GM23248 (cell line): ENCODE data around the gene CNTROB. TPM values are rescaled to one million over a fixed set of nuclear protein-coding genes. Genes with fewer than 3 reads are reported as not detected.
A peak's percentile ranks its signal among the peaks of the same experiment; 100 is the strongest.

ENCODE experiments used
- DNase-seq: peaks from one replicate; pipeline ENCODE4 v3.0.0-alpha.2; 2015
- H2AFZ ChIP-seq: fragments of 200-600 bp; sonication (generic); 2 replicates; pipeline ENCODE4 v1.6.1; 2016; ENCODE audit warnings: antibody characterized with exemption
- H3F3A ChIP-seq: fragments of 200-600 bp; sonication (generic); 2 replicates; pipeline ENCODE4 v1.6.1; 2016; ENCODE audit warnings: mild to moderate bottlenecking, antibody characterized with exemption, mixed run types; ENCODE audit not compliant: insufficient read depth
- H3K27ac ChIP-seq: fragments of 200-600 bp; sonication (generic); 2 replicates; pipeline ENCODE4 v1.5.1; 2016; ENCODE audit warnings: mild to moderate bottlenecking
- H3K27me3 ChIP-seq: fragments of 200-600 bp; sonication (generic); replicated peaks from 2 replicates; pipeline ENCODE4 v1.6.1; 2016; ENCODE audit warnings: mild to moderate bottlenecking; ENCODE audit not compliant: insufficient read depth
- H3K36me3 ChIP-seq: fragments of 200-600 bp; sonication (generic); 2 replicates; pipeline ENCODE4 v1.6.1; 2016; ENCODE audit warnings: low read depth, mild to moderate bottlenecking
- H3K4me1 ChIP-seq: fragments of 200-600 bp; sonication (generic); 2 replicates; pipeline ENCODE4 v1.6.1; 2016; ENCODE audit warnings: mild to moderate bottlenecking; ENCODE audit not compliant: insufficient read depth
- H3K4me2 ChIP-seq: fragments of 200-600 bp; sonication (generic); one replicate; pipeline ENCODE4 v1.6.1; 2016; ENCODE audit warnings: mild to moderate bottlenecking; ENCODE audit not compliant: unreplicated experiment
- H3K4me3 ChIP-seq: fragments of 200-600 bp; sonication (generic); 2 replicates; pipeline ENCODE4 v1.5.1; 2016; ENCODE audit warnings: mild to moderate bottlenecking
- H3K79me2 ChIP-seq: fragments of 200-600 bp; sonication (generic); 2 replicates; pipeline ENCODE4 v1.6.1; 2016; ENCODE audit warnings: mild to moderate bottlenecking; ENCODE audit not compliant: insufficient read depth
- H3K9ac ChIP-seq: fragments of 200-600 bp; sonication (generic); 2 replicates; pipeline ENCODE4 v1.6.1; 2016; ENCODE audit warnings: mild to moderate bottlenecking
- H3K9me2 ChIP-seq: fragments of 200-600 bp; sonication (generic); 2 replicates; pipeline ENCODE4 v1.6.1; 2016; ENCODE audit warnings: mixed run types, mild to moderate bottlenecking, moderate library complexity; ENCODE audit not compliant: insufficient read depth
- H3K9me3 ChIP-seq: fragments of 200-600 bp; sonication (generic); one replicate; pipeline ENCODE4 v1.6.1; 2017; ENCODE audit warnings: low read depth
- H4K20me1 ChIP-seq: fragments of 200-600 bp; sonication (generic); 2 replicates; pipeline ENCODE4 v1.6.0; 2016; ENCODE audit not compliant: insufficient read depth
- EZH2 ChIP-seq: fragments of 200-600 bp; sonication (generic); IDR thresholded peaks from 2 replicates; pipeline ENCODE4 v1.6.1; 2018; ENCODE audit warnings: antibody characterized with exemption, mild to moderate bottlenecking; ENCODE audit not compliant: insufficient read depth, poor library complexity, severe bottlenecking
- EZH2phosphoT487 ChIP-seq: fragments of 200-600 bp; sonication (generic); IDR thresholded peaks from 2 replicates; pipeline ENCODE4 v1.6.1; 2018; ENCODE audit warnings: antibody characterized with exemption, moderate library complexity, mild to moderate bottlenecking, low read depth; ENCODE audit not compliant: insufficient read depth
- WGBS, 2 experiments: methylation state at CpG; one replicate each; pipeline ENCODE4 v1.1.6; 2015 to 2017; ENCODE audit warnings: low lambda C conversion rate in 2 of 2, low coverage in 1 of 2; ENCODE audit errors: missing lambda C conversion rate in 2 of 2; 5-methylcytosine and 5-hydroxymethylcytosine counted together
- in situ Hi-C: fragments of 300-500 bp; cut with MboI; formaldehyde crosslinking; loops from 2 replicates; pipeline ENCODE4 v1.15.0; 2020
- polyA plus RNA-seq: library from polyadenylated mRNA; unstranded; fragments of >200 nt; fragmentation: Nextera tagmentation; extraction: Ambion mirVana; gene quantifications from 2 replicates; pipeline ENCODE4 v1.2.1, GENCODE V29; 2016
- small RNA-seq: library from RNA; depleted of rRNA; stranded (forward); fragments of <200 nt; gene quantifications from one replicate; pipeline ENCODE3, GENCODE V24; 2014; ENCODE audit warnings: low read depth, low replicate concordance
- total RNA-seq: library from RNA; depleted of rRNA; stranded (reverse); fragments of >200 nt; shearing (Covaris generic); gene quantifications from 2 replicates; pipeline ENCODE4 v1.2.3, GENCODE V29; 2014; rRNA removed

CNTROB gene
- total and polyA plus RNA-seq, 2 experiments from 2014 or later: 17.9 to 21.2 TPM

GRCh38 chr17:7993972-7994589, 62.1 kb downstream of the CNTROB start:
- H4K20me1 ChIP-seq: no peaks in the 10 kb centered on the region
- H3K36me3 ChIP-seq: no peaks in the 10 kb centered on the region
- no peak for DNase-seq
- H3K9me2 ChIP-seq: no peaks in the 10 kb centered on the region
- H3K9ac ChIP-seq: no peak overlapping the region
- no peaks in the 10 kb centered on the region for H3K79me2 ChIP-seq
- TF ChIP-seq EZH2: no peak
- TF ChIP-seq EZH2phosphoT487: no peak
- in situ Hi-C loops: no loop called here
- WGBS, 2 experiments: 87 to 89% methylated on average over 27 of the region's 27 CpGs
- H3K4me2 ChIP-seq: no peak overlapping the region
- H3K4me3 ChIP-seq: no peak overlapping the region
- 0 out of 2 replicates have a peak, but pooled peaks cover 6% of the 10 kb centered on the region for H3K27me3 ChIP-seq
- no peaks in the 10 kb centered on the region for H3K9me3 ChIP-seq
- no peaks in the 10 kb centered on the region for H3K4me1 ChIP-seq
- H2AFZ ChIP-seq: no peak overlapping the region
- H3F3A ChIP-seq: peaks cover 7% of the 10 kb centered on the region
- H3K27ac ChIP-seq: no peak overlapping the region

- H3K27me3 ChIP-seq: peaks cover 19% of the 10 kb centered on the region; the same call in 1 of the 2 replicates
- no peak overlapping the region for H3K27ac ChIP-seq
- no peak for DNase-seq
- no peaks in the 10 kb centered on the region for H3K9me3 ChIP-seq
- TF ChIP-seq EZH2phosphoT487 (no peak), EZH2 (no peak)
- no peak overlapping the region for H3K9ac ChIP-seq
- H3K4me1 ChIP-seq: no peaks in the 10 kb centered on the region
- no peak overlapping the region for H2AFZ ChIP-seq
- H4K20me1 ChIP-seq: no peaks in the 10 kb centered on the region
- in situ Hi-C loops: no loop called here
- H3F3A ChIP-seq: no peaks in the 10 kb centered on the region
- no peak overlapping the region for H3K4me3 ChIP-seq
- no peaks in the 10 kb centered on the region for H3K79me2 ChIP-seq
- 87 to 97% methylated on average over 2 of the region's 2 CpGs for WGBS, 2 experiments
- H3K9me2 ChIP-seq: no peaks in the 10 kb centered on the region
- no peaks in the 10 kb centered on the region for H3K36me3 ChIP-seq
- no peak overlapping the region for H3K4me2 ChIP-seq
These were observed 63.7 kb downstream of the CNTROB start for GRCh38 chr17:7995724-7996123.

- no peaks in the 10 kb centered on the region for H3K9me3 ChIP-seq
- TF ChIP-seq EZH2 (no peak), EZH2phosphoT487 (no peak)
- H3K4me2 ChIP-seq: no peak overlapping the region
- no peaks in the 10 kb centered on the region for H3K4me1 ChIP-seq
- H3K36me3 ChIP-seq: no peaks in the 10 kb centered on the region
- in situ Hi-C loops: no loop called here
- H3K9ac ChIP-seq: no peak overlapping the region
- H3K9me2 ChIP-seq: no peaks in the 10 kb centered on the region
- no peaks in the 10 kb centered on the region for H3K79me2 ChIP-seq
- H2AFZ ChIP-seq: no peak overlapping the region
- 27 to 32% methylated on average over 5 of the region's 5 CpGs for WGBS, 2 experiments
- peaks cover 30% of the 10 kb centered on the region for H3K27me3 ChIP-seq
- H4K20me1 ChIP-seq: no peaks in the 10 kb centered on the region
- H3K27ac ChIP-seq: no peak overlapping the region
- DNase-seq: peak; percentile 61
- H3K4me3 ChIP-seq: no peak overlapping the region
- H3F3A ChIP-seq: no peaks in the 10 kb centered on the region
These were observed 65.2 kb downstream of the CNTROB start for GRCh38 chr17:7997186-7997585.

Small RNA genes lying within 50 kb of the gene (small RNA-seq; reads per million reads assigned to genes)
- 6.4 reads per million, percentile 82 among the genes with 10 or more reads in this experiment for gene SCARNA21

Other genes with a start within 250 kb of the CNTROB start
- 26.2 and 42.7 TPM in 2 replicates for gene TP53, start 244.7 kb upstream of the CNTROB start, total RNA-seq
- gene TP53, start 244.7 kb upstream of the CNTROB start, polyA plus RNA-seq: 29.8 and 30.8 TPM in 2 replicates
- gene WRAP53, start 243.7 kb upstream of the CNTROB start, total RNA-seq: 1.6 and 5.9 TPM in 2 replicates
- gene WRAP53, start 243.7 kb upstream of the CNTROB start, polyA plus RNA-seq: 11.8 and 13.1 TPM in 2 replicates
- 1.8 and 3.0 TPM in 2 replicates for gene EFNB3, start 227.0 kb upstream of the CNTROB start, total RNA-seq
- gene EFNB3, start 227.0 kb upstream of the CNTROB start, polyA plus RNA-seq: 0.96 and 0.99 TPM in 2 replicates
- gene DNAH2, start 214.5 kb upstream of the CNTROB start, total RNA-seq: not detected in 2 replicates
- gene DNAH2, start 214.5 kb upstream of the CNTROB start, polyA plus RNA-seq: not detected in 2 replicates
- 0.76 and 1.3 TPM in 2 replicates for gene KDM6B, start 98.0 kb upstream of the CNTROB start, total RNA-seq
- 1.6 and 2.3 TPM in 2 replicates for gene KDM6B, start 98.0 kb upstream of the CNTROB start, polyA plus RNA-seq
- not detected in 2 replicates for gene TMEM88, start 77.1 kb upstream of the CNTROB start, total RNA-seq
- 0.23 TPM in 1 of 2 replicates, not detected in the other for gene TMEM88, start 77.1 kb upstream of the CNTROB start, polyA plus RNA-seq
- 70.4 and 71.5 TPM in 2 replicates for gene NAA38, start 74.6 kb upstream of the CNTROB start, total RNA-seq
- 185 and 196 TPM in 2 replicates for gene NAA38, start 74.6 kb upstream of the CNTROB start, polyA plus RNA-seq
- 11.0 and 20.6 TPM in 2 replicates for gene CYB5D1, start 74.2 kb upstream of the CNTROB start, total RNA-seq
- gene CYB5D1, start 74.2 kb upstream of the CNTROB start, polyA plus RNA-seq: 8.6 and 9.9 TPM in 2 replicates
- gene CHD3, start 43.4 kb upstream of the CNTROB start, total RNA-seq: 56.5 and 73.6 TPM in 2 replicates
- 14.0 and 16.0 TPM in 2 replicates for gene CHD3, start 43.4 kb upstream of the CNTROB start, polyA plus RNA-seq
- 4.3 and 15.3 TPM in 2 replicates for gene RNF227, start 15.9 kb upstream of the CNTROB start, total RNA-seq
- 3.1 and 4.3 TPM in 2 replicates for gene RNF227, start 15.9 kb upstream of the CNTROB start, polyA plus RNA-seq
- 0.22 TPM in 1 of 2 replicates, not detected in the other for gene KCNAB3, start 2.4 kb upstream of the CNTROB start, total RNA-seq
- gene KCNAB3, start 2.4 kb upstream of the CNTROB start, polyA plus RNA-seq: 0.08 and 0.24 TPM in 2 replicates
- gene TRAPPC1, start 260 bp upstream of the CNTROB start, total RNA-seq: 35.8 and 37.8 TPM in 2 replicates
- 321 and 343 TPM in 2 replicates for gene TRAPPC1, start 260 bp upstream of the CNTROB start, polyA plus RNA-seq
- gene GUCY2D, start 70.4 kb downstream of the CNTROB start, total RNA-seq: 0.22 and 0.89 TPM in 2 replicates
- 0.05 TPM in 1 of 2 replicates, not detected in the other for gene GUCY2D, start 70.4 kb downstream of the CNTROB start, polyA plus RNA-seq
- not detected in 2 replicates for gene ALOX15B, start 106.9 kb downstream of the CNTROB start, total RNA-seq
- gene ALOX15B, start 106.9 kb downstream of the CNTROB start, polyA plus RNA-seq: not detected in 2 replicates
- not detected in 2 replicates for gene ALOX12B, start 155.5 kb downstream of the CNTROB start, total RNA-seq
- gene ALOX12B, start 155.5 kb downstream of the CNTROB start, polyA plus RNA-seq: not detected in 2 replicates
- under 0.01 TPM in 1 of 2 replicates, not detected in the other for gene ALOXE3, start 186.3 kb downstream of the CNTROB start, total RNA-seq
- gene ALOXE3, start 186.3 kb downstream of the CNTROB start, polyA plus RNA-seq: 0.11 and 0.19 TPM in 2 replicates
- gene HES7, start 191.9 kb downstream of the CNTROB start, total RNA-seq: not detected in 2 replicates
- gene HES7, start 191.9 kb downstream of the CNTROB start, polyA plus RNA-seq: not detected in 2 replicates
- 4.4 and 5.1 TPM in 2 replicates for gene PER1, start 220.2 kb downstream of the CNTROB start, total RNA-seq
- 5.3 and 5.9 TPM in 2 replicates for gene PER1, start 220.2 kb downstream of the CNTROB start, polyA plus RNA-seq
- 6.2 and 6.5 TPM in 2 replicates for gene VAMP2, start 230.7 kb downstream of the CNTROB start, total RNA-seq
- gene VAMP2, start 230.7 kb downstream of the CNTROB start, polyA plus RNA-seq: 25.5 and 27.1 TPM in 2 replicates
- gene TMEM107, start 244.2 kb downstream of the CNTROB start, total RNA-seq: 11.6 TPM in 2 replicates
- 20.6 and 20.9 TPM in 2 replicates for gene TMEM107, start 244.2 kb downstream of the CNTROB start, polyA plus RNA-seq